ENCODE data around the gene KCNJ11.

GRCh38 chr11:17410606-17411379, 22.3 kb upstream of the KCNJ11 start:
- TF ChIP-seq, protein P1, sequence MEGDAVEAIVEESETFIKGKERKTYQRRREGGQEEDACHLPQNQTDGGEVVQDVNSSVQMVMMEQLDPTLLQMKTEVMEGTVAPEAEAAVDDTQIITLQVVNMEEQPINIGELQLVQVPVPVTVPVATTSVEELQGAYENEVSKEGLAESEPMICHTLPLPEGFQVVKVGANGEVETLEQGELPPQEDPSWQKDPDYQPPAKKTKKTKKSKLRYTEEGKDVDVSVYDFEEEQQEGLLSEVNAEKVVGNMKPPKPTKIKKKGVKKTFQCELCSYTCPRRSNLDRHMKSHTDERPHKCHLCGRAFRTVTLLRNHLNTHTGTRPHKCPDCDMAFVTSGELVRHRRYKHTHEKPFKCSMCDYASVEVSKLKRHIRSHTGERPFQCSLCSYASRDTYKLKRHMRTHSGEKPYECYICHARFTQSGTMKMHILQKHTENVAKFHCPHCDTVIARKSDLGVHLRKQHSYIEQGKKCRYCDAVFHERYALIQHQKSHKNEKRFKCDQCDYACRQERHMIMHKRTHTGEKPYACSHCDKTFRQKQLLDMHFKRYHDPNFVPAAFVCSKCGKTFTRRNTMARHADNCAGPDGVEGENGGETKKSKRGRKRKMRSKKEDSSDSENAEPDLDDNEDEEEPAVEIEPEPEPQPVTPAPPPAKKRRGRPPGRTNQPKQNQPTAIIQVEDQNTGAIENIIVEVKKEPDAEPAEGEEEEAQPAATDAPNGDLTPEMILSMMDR (IDR thresholded peaks at IDR 0.05 in 8 of 11, conservative IDR thresholded peaks at IDR 0.05 in 3 of 11), result no peak
- no peak for TF ChIP-seq POLR2A (IDR thresholded peaks at IDR 0.05)
- TF ChIP-seq POLR2AphosphoS5 (IDR thresholded peaks at IDR 0.05), result no peak
